Activated effector memory CD4-positive, alpha-beta T cell treated with anti-CD3 and anti-CD28 coated beads, Interleukin-2, amount 50 U/mL, for 16 hours (primary cell): Measurements from ENCODE around the gene TMEM106C.
"Not testable (repeated sequence)": the region's sequence is repeated elsewhere in the genome, so short reads cannot be mapped to it uniquely, and the experiment has no call there.

Experiments
- DNase-seq: peaks from one replicate; pipeline ENCODE4 v3.0.0-alpha.2; 2020

TMEM106C gene

GRCh38 chr12:47949441-47950341, 13.7 kb upstream of the TMEM106C start:
- DNase-seq: peak; percentile 82

GRCh38 chr12:47950856-47951468, 12.4 kb upstream of the TMEM106C start:
- no peak for DNase-seq

GRCh38 chr12:47954058-47954457, 9.3 kb upstream of the TMEM106C start:
- peak; percentile 22 for DNase-seq

GRCh38 chr12:47954467-47955045, 8.8 kb upstream of the TMEM106C start:
- DNase-seq: no peak

GRCh38 chr12:47955059-47955458, 8.3 kb upstream of the TMEM106C start:
- no peak for DNase-seq

- DNase-seq: not testable (repeated sequence)
Observed at GRCh38 chr12:47957671-47958070, 5.7 kb upstream of the TMEM106C start.

- DNase-seq: no peak
Observed at GRCh38 chr12:47962198-47962597, 1.2 kb upstream of the TMEM106C start.

- peak; percentile 68 for DNase-seq
Observed at GRCh38 chr12:47964106-47964728, 821 bp downstream of the TMEM106C start.

GRCh38 chr12:47965581-47965980, 2.2 kb downstream of the TMEM106C start:
- no peak for DNase-seq

- DNase-seq: no peak
Observed at GRCh38 chr12:47967461-47968321, 4.3 kb downstream of the TMEM106C start.

GRCh38 chr12:47969845-47970244, 6.4 kb downstream of the TMEM106C start:
- no peak for DNase-seq

- no peak for DNase-seq
Observed at GRCh38 chr12:47970843-47971242, 7.4 kb downstream of the TMEM106C start.

GRCh38 chr12:47972895-47973294, 9.5 kb downstream of the TMEM106C start:
- no peak for DNase-seq

GRCh38 chr12:47973870-47974269, 10.5 kb downstream of the TMEM106C start:
- DNase-seq: no peak

GRCh38 chr12:47975036-47975620, 11.7 kb downstream of the TMEM106C start:
- no peak for DNase-seq

- no peak for DNase-seq
Observed at GRCh38 chr12:47975816-47976215, 12.4 kb downstream of the TMEM106C start.

- no peak for DNase-seq
Observed at GRCh38 chr12:47977046-47977771, 13.8 kb downstream of the TMEM106C start.

GRCh38 chr12:47977772-47978597, 14.6 kb downstream of the TMEM106C start:
- DNase-seq: no peak

GRCh38 chr12:47978598-47978873, 15.1 kb downstream of the TMEM106C start:
- DNase-seq: no peak

- no peak for DNase-seq
Observed at GRCh38 chr12:47979166-47979565, 15.8 kb downstream of the TMEM106C start.

- no peak for DNase-seq
Observed at GRCh38 chr12:47979686-47980085, 16.3 kb downstream of the TMEM106C start.
